Measurements from ENCODE around the gene SLC2A2.
"Not testable (repeated sequence)": the region's sequence is repeated elsewhere in the genome, so short reads cannot be mapped to it uniquely, and the experiment has no call there.

SLC2A2 gene

GRCh38 chr3:170989100-170989648 is 37.3 kb downstream of the SLC2A2 start:
- no peak for DNase-seq
- TF ChIP-seq POLR2A (IDR thresholded peaks at IDR 0.05; ENCODE audit: low read length): no peak
- TF ChIP-seq GATA1 (IDR thresholded peaks at IDR 0.05; ENCODE audit: low read depth, low read length): no peak

DNA sequence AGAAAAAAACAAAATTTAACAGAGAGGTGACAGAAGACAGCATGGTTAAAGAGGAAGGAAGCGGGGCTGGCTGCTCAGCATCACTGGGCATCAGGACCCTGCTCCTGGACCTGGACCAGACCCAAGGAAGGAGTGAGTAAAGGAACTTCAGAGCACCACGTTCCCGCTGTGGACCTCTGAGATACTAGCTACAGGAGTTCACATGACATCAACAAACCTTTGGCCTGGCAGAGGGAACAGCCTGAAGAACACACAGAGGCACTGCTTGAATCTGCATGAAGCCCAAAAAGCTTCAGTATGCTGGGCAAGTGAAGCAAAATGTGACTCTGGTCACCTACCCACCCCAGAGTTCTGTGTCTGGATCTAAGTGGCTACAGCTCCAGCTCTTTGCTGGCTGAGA is 38.1 kb downstream of the SLC2A2 start:
- DNase-seq: no peak
- no peak for TF ChIP-seq POLR2A (IDR thresholded peaks at IDR 0.05; ENCODE audit: low read length)
- TF ChIP-seq GATA1 (IDR thresholded peaks at IDR 0.05; ENCODE audit: low read depth, low read length): no peak

- no peak for TF ChIP-seq POLR2A (IDR thresholded peaks at IDR 0.05; ENCODE audit: low read length)
- no peak for TF ChIP-seq GATA1 (IDR thresholded peaks at IDR 0.05; ENCODE audit: low read depth, low read length)
- DNase-seq: no peak
Observed at GRCh38 chr3:170985304-170985703, 41.2 kb downstream of the SLC2A2 start.

DNA sequence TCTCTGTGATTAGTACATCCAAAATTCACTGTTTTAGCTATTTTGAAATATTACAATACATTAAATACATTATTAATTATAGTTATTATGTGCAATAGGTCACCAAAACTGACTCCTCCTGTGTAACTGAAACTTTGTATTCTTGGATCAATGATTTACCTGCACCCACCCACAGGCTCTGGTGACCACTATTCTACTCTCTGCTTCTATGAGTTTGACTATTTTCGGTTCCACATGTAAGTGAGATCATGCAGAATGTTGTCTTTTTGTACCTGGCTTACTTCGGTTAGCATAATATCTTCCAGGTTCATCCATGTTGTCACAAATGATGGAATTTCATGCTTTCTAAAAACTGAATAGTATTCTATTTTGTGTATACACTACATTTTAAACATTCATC is 43.8 kb downstream of the SLC2A2 start:
- no peak for DNase-seq
- TF ChIP-seq GATA1 (IDR thresholded peaks at IDR 0.05; ENCODE audit: low read depth, low read length): no peak
- no peak for TF ChIP-seq POLR2A (IDR thresholded peaks at IDR 0.05; ENCODE audit: low read length)

- DNase-seq: no peak
- no peak for TF ChIP-seq GATA1 (IDR thresholded peaks at IDR 0.05; ENCODE audit: low read depth, low read length)
- TF ChIP-seq POLR2A (IDR thresholded peaks at IDR 0.05; ENCODE audit: low read length): no peak
Observed at GRCh38 chr3:170980399-170980798, 46.1 kb downstream of the SLC2A2 start.

GRCh38 chr3:170977949-170978745 is 48.4 kb downstream of the SLC2A2 start:
- TF ChIP-seq GATA1 (IDR thresholded peaks at IDR 0.05; ENCODE audit: low read depth, low read length) (no peak), POLR2A (IDR thresholded peaks at IDR 0.05; ENCODE audit: low read length) (no peak)

DNA sequence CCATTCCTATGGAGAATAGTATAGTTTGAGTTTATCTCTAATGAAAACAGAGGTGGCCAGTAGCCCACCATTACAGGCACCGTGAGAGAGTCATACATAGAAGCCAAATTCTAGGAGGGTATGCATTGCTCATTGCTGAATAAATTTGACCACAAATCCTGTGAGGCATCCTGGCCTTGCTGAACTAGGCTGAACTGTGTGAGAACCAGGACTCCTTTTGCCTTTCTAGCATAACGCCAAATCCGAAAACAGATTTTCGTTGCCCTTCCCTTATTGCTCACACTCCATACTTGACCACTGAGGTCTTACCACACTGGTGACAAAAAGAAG is 50.4 kb downstream of the SLC2A2 start:
- TF ChIP-seq POLR2A (IDR thresholded peaks at IDR 0.05; ENCODE audit: low read length): no peak
- no peak for TF ChIP-seq GATA1 (IDR thresholded peaks at IDR 0.05; ENCODE audit: low read depth, low read length)

More at GRCh38 chr3:170977949-170978745, 48.4 kb downstream of the SLC2A2 start:
- DNase-seq: no peak

DNA sequence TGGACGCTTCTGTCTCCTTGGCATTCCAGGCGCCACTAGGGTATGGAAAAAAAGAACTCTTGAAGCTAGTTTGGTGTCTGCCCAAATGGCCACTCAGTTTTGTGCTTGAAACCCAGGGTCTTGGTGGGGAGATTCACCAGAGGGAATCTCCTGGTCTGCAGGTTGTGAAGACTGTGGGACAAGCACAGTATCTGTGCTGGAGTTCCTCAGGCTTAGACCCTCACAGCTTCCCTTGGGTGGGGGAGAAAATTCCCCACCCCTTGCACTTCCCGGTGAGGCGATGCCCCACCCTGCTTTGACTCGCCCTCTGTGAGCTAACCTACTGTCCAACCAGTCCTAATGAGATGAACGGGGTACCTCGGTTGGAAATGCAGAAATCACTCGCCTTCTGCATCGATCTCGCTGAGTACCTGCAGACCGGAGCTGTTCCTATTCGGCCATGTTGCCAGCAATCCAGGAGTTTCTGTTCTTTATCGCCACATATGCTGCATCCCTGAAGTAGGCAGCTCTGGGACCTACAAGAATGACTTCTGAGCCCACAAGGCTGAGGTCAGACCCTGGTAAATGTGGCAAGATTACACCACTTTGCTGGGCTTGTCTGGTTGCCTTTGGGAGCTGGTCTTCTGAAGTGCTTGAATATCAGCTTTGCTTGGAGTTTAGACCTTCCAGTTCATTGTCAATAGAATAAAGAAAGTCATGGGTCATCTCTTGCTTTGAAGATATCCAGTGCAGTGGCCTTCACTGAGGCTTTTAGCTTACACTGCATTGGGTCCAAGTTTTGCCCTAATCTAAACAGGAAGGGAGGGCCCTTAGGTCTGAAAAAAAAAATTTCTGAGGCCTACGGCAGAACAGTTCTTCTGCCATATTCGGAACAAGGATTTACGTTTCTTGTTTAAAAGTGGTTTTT is 51.0 kb downstream of the SLC2A2 start:
- TF ChIP-seq POLR2A (IDR thresholded peaks at IDR 0.05; ENCODE audit: low read length) (no peak), GATA1 (IDR thresholded peaks at IDR 0.05; ENCODE audit: low read depth, low read length) (no peak)

More for the DNA sequence above, 50.4 kb downstream of the SLC2A2 start:
- no peak for DNase-seq

DNA sequence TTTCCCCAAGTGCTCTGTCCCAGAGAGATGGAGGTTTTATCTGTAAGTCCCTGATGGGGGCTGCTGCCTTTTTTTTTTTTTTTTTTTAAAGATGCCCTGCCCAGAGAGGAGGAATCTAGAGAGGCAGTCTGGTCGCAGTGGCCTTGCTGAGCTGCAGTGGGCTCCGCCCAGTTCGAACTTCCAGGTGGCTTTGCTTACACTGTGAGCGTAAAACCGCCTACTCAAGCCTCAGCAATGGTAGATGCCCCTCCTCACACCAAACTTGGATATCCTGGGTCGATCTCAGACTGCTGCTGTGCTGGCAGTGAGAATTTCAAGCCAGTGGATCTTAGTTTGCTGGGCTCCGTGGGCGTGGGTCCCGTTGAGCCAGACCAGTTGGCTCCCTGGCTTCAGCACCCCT is 51.6 kb downstream of the SLC2A2 start:
- no peak for DNase-seq
- TF ChIP-seq GATA1 (IDR thresholded peaks at IDR 0.05; ENCODE audit: low read depth, low read length): no peak
- no peak for TF ChIP-seq POLR2A (IDR thresholded peaks at IDR 0.05; ENCODE audit: low read length)

More for the DNA sequence above, 51.0 kb downstream of the SLC2A2 start:
- DNase-seq: no peak

- DNase-seq: not testable (repeated sequence)
Observed at GRCh38 chr3:170972917-170973316, 53.6 kb downstream of the SLC2A2 start.

GRCh38 chr3:170967126-170967525 is 59.4 kb downstream of the SLC2A2 start:
- TF ChIP-seq POLR2A (IDR thresholded peaks at IDR 0.05; ENCODE audit: low read length): no peak
- DNase-seq: no peak

GRCh38 chr3:170966495-170966894 is 60.0 kb downstream of the SLC2A2 start:
- no peak for TF ChIP-seq GATA1 (IDR thresholded peaks at IDR 0.05; ENCODE audit: low read depth, low read length)
- no peak for TF ChIP-seq POLR2A (IDR thresholded peaks at IDR 0.05; ENCODE audit: low read length)
- no peak for DNase-seq

DNA sequence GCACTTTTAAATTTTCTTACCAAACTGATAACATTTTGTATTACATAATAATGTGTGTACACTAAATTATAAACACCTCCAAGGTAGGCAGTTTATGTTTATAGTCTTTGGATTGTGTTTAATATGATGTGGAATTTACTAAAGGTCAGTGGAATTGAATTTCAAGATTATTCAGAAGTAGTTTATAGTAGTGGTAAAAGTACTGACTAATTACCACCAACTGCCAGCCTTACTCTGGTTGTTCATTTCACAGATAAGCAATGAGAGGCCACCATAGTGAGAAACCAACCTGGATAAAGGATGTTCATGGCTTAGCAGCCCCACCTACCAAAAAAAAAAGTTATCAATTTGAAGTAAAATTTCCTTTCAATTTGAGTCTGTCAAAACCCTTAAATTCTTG is 64.1 kb downstream of the SLC2A2 start:
- TF ChIP-seq POLR2A (IDR thresholded peaks at IDR 0.05; ENCODE audit: low read length) (no peak), GATA1 (IDR thresholded peaks at IDR 0.05; ENCODE audit: low read depth, low read length) (no peak)

DNA sequence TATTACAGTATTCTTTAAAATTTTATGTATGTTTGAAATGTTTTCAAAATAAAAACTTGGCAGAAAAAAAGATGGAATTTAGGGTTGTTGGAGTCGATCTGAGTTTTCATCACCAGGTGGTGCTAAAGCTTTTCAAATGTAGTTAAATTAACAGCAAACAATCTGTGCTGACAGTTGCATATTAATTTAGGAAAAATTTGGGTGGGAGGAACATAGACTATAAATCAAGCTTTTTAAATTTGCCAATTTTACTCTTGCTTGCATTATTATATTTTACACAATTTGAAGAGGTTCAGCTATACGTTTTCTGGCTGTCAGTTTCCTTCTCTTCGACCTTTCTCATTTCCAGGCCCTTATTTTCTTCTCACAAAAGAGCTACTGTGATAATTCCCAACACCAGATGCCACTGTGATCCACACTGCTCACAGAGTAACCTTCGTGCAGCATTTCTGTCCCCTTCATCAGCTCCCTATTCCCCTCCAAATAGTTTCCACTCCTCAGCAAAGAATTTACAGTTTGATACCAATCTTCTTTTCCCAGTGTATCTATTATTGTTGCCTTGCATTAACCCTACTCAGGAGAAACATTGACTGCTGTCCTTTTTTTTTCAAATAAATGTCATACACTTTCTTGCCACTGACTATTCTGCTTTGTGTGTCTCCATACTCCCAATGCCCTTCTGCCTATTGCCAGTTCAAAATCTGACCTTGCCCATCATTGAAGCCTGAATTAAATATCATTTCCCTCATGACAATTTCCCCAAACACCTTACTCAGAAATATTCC is 64.7 kb downstream of the SLC2A2 start:
- DNase-seq: peak; percentile 27 to 66
- no peak for TF ChIP-seq GATA1 (IDR thresholded peaks at IDR 0.05; ENCODE audit: low read depth, low read length)
- no peak for TF ChIP-seq POLR2A (IDR thresholded peaks at IDR 0.05; ENCODE audit: low read length)

More for the DNA sequence above, 64.1 kb downstream of the SLC2A2 start:
- DNase-seq: no peak

All from erythroblast (primary cell).